Erythroblast (primary cell): ENCODE results near the gene ELAVL2.

ENCODE experiments used
- GATA1 ChIP-seq: IDR thresholded peaks from 2 replicates; pipeline ENCODE4 v1.6.1; 2011; ENCODE audit warnings: low read depth, mild to moderate bottlenecking, control low read depth, low read length, moderate library complexity
- POLR2A ChIP-seq: IDR thresholded peaks from 2 replicates; pipeline ENCODE4 v1.6.1; 2011; ENCODE audit warnings: mild to moderate bottlenecking, low read length

DNA sequence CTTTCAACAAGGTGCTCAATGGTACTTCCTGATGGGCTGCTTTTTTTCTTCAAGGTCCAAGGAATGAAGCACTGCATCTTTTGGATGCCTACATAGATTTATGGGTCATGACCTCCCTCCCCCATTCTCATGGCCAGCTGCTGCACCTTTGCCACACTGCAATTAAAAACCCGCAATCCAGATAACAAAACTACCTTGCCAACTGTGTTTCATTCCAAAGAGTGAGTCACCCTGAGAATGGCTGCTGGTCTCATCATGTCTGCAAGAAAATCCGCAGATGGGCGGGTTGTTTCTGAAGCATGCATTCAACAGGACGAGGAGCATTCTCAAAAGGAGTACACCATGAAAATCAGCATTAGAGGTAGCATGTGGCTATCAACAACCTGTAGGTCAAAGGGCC lies 139.8 kb downstream of the ELAVL2 start:
- TF ChIP-seq POLR2A (no peak), GATA1 (no peak)
